ENCODE results near the gene PCDH19.

DNA sequence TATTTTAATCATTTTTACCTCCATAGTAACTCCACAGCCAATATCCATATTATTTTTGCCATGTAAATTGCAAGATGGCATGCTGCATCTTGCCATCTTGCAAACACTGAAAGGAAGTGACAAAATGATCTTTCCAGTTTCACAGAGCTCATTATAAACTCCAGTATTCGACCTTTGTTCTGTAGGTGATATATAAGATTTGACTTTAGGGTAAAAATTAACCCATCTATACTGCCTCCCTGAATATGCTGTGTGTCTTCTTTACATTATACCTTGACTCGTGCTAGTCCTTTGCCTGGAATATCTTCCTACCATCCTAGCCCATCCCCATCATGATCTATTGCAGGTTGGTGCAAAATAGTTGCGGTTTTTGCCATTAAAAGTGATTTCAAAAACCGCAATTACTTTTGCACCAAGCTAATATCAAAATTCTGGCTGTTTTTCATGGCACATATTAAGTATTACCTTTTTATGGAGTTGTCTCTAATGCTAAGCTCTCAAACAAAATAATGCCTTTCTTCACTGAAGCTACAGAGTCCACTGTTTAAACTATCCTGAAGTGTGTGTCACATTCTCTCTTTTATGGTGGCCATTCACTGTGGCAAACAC, 161.1 kb downstream of the PCDH19 start:
- TF ChIP-seq, protein P1, sequence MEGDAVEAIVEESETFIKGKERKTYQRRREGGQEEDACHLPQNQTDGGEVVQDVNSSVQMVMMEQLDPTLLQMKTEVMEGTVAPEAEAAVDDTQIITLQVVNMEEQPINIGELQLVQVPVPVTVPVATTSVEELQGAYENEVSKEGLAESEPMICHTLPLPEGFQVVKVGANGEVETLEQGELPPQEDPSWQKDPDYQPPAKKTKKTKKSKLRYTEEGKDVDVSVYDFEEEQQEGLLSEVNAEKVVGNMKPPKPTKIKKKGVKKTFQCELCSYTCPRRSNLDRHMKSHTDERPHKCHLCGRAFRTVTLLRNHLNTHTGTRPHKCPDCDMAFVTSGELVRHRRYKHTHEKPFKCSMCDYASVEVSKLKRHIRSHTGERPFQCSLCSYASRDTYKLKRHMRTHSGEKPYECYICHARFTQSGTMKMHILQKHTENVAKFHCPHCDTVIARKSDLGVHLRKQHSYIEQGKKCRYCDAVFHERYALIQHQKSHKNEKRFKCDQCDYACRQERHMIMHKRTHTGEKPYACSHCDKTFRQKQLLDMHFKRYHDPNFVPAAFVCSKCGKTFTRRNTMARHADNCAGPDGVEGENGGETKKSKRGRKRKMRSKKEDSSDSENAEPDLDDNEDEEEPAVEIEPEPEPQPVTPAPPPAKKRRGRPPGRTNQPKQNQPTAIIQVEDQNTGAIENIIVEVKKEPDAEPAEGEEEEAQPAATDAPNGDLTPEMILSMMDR (IDR thresholded peaks at IDR 0.05), result no peak
- TF ChIP-seq, protein P2, sequence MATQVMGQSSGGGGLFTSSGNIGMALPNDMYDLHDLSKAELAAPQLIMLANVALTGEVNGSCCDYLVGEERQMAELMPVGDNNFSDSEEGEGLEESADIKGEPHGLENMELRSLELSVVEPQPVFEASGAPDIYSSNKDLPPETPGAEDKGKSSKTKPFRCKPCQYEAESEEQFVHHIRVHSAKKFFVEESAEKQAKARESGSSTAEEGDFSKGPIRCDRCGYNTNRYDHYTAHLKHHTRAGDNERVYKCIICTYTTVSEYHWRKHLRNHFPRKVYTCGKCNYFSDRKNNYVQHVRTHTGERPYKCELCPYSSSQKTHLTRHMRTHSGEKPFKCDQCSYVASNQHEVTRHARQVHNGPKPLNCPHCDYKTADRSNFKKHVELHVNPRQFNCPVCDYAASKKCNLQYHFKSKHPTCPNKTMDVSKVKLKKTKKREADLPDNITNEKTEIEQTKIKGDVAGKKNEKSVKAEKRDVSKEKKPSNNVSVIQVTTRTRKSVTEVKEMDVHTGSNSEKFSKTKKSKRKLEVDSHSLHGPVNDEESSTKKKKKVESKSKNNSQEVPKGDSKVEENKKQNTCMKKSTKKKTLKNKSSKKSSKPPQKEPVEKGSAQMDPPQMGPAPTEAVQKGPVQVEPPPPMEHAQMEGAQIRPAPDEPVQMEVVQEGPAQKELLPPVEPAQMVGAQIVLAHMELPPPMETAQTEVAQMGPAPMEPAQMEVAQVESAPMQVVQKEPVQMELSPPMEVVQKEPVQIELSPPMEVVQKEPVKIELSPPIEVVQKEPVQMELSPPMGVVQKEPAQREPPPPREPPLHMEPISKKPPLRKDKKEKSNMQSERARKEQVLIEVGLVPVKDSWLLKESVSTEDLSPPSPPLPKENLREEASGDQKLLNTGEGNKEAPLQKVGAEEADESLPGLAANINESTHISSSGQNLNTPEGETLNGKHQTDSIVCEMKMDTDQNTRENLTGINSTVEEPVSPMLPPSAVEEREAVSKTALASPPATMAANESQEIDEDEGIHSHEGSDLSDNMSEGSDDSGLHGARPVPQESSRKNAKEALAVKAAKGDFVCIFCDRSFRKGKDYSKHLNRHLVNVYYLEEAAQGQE (IDR thresholded peaks at IDR 0.05; ENCODE audit: insufficient read depth in 1 of 2, low read depth in 2 of 2, low read length in 1 of 2), result no peak

All from Panc1 (cell line).